GM08714 (cell line): ENCODE results near the gene SLC9A6.
"Not testable (repeated sequence)": the region's sequence is repeated elsewhere in the genome, so short reads cannot be mapped to it uniquely, and the experiment has no call there.

ENCODE experiments used
- H3K4me3 ChIP-seq: fragments of 200-500 bp; sonication (Bioruptor generic); 2 replicates; pipeline ENCODE4 v1.5.1; 2014; ENCODE audit warnings: mild to moderate bottlenecking, low read length, inconsistent platforms
- ZNF274 ChIP-seq: IDR thresholded peaks from 2 replicates; pipeline ENCODE4 v1.6.1; 2012; ENCODE audit warnings: mild to moderate bottlenecking, low read depth, low read length

Gene SLC9A6

GRCh38 chrX:136039968-136040367 lies 54.7 kb downstream of the SLC9A6 start:
- no peak for TF ChIP-seq ZNF274
- H3K4me3 ChIP-seq, result no peak overlapping the region

- no peak overlapping the region for H3K4me3 ChIP-seq
- no peak for TF ChIP-seq ZNF274
These were observed 56.1 kb downstream of the SLC9A6 start for GRCh38 chrX:136041254-136041812.

- TF ChIP-seq ZNF274, result no peak
- no peak overlapping the region for H3K4me3 ChIP-seq
These were observed 59.8 kb downstream of the SLC9A6 start for GRCh38 chrX:136045008-136045407.

GRCh38 chrX:136046295-136047015 lies 61.2 kb downstream of the SLC9A6 start:
- TF ChIP-seq ZNF274, result no peak
- H3K4me3 ChIP-seq, result no peak overlapping the region

GRCh38 chrX:136047016-136047642 lies 61.9 kb downstream of the SLC9A6 start:
- TF ChIP-seq ZNF274, result no peak
- no peak overlapping the region for H3K4me3 ChIP-seq

GRCh38 chrX:136047969-136048368 lies 62.7 kb downstream of the SLC9A6 start:
- no peak for TF ChIP-seq ZNF274

GRCh38 chrX:136048446-136048845 lies 63.2 kb downstream of the SLC9A6 start:
- TF ChIP-seq ZNF274, result no peak
- H3K4me3 ChIP-seq, result no peak overlapping the region

More at GRCh38 chrX:136047969-136048368, 62.7 kb downstream of the SLC9A6 start:
- no peak overlapping the region for H3K4me3 ChIP-seq

- no peak for TF ChIP-seq ZNF274
These were observed 64.4 kb downstream of the SLC9A6 start for GRCh38 chrX:136049608-136050007.

GRCh38 chrX:136050875-136051274 lies 65.6 kb downstream of the SLC9A6 start:
- H3K4me3 ChIP-seq, result not testable (repeated sequence)

More at GRCh38 chrX:136049608-136050007, 64.4 kb downstream of the SLC9A6 start:
- no peak overlapping the region for H3K4me3 ChIP-seq

- H3K4me3 ChIP-seq, result no peak overlapping the region
- TF ChIP-seq ZNF274, result no peak
These were observed 66.4 kb downstream of the SLC9A6 start for GRCh38 chrX:136051611-136052010.

- no peak for TF ChIP-seq ZNF274
- H3K4me3 ChIP-seq, result no peak overlapping the region
These were observed 70.5 kb downstream of the SLC9A6 start for GRCh38 chrX:136055651-136056221.

- no peak overlapping the region for H3K4me3 ChIP-seq
- no peak for TF ChIP-seq ZNF274
These were observed 72.3 kb downstream of the SLC9A6 start for GRCh38 chrX:136057567-136057966.

- no peak for TF ChIP-seq ZNF274
These were observed 74.1 kb downstream of the SLC9A6 start for GRCh38 chrX:136059350-136059749.

GRCh38 chrX:136061286-136061685 lies 76.1 kb downstream of the SLC9A6 start:
- no peak overlapping the region for H3K4me3 ChIP-seq
- no peak for TF ChIP-seq ZNF274

More at GRCh38 chrX:136059350-136059749, 74.1 kb downstream of the SLC9A6 start:
- no peak overlapping the region for H3K4me3 ChIP-seq

- TF ChIP-seq ZNF274, result no peak
- H3K4me3 ChIP-seq, result no peak overlapping the region
These were observed 76.5 kb downstream of the SLC9A6 start for GRCh38 chrX:136061696-136062095.
